Renal cortex interstitium (tissue), 11 donors: ENCODE measurements around the gene AMD1. TPM values are rescaled to one million over a fixed set of nuclear protein-coding genes. Genes with fewer than 3 reads are reported as not detected.

Source experiments
- DNase-seq, 11 donors: peaks; one replicate each; pipeline ENCODE4 v3.0.0-alpha.2; 2013; ENCODE audit warnings: low read depth in 9 of 11, low spot score in 4 of 11; ENCODE audit errors: extremely low read depth in 1 of 11
- polyA plus RNA-seq, 3 donors: library from polyadenylated mRNA; unstranded; fragments of 120-200 nt; gene quantifications; one replicate each; pipeline ENCODE4 v1.2.1, GENCODE V29; 2013; ENCODE audit not compliant: insufficient read length in 3 of 3

AMD1 gene
- polyA plus RNA-seq, 3 donors, result 74.0 to 96.3 (median 77.2) TPM

GRCh38 chr6:110874880-110875547 lies 429 bp downstream of the AMD1 start:
- DNase-seq, result peak in 3 of 11 donors; percentile 29 to 53 (median 41)

GRCh38 chr6:110875548-110876169 lies 1.1 kb downstream of the AMD1 start:
- peak in 4 of 11 donors; percentile 12 to 38 (median 17) for DNase-seq

DNA sequence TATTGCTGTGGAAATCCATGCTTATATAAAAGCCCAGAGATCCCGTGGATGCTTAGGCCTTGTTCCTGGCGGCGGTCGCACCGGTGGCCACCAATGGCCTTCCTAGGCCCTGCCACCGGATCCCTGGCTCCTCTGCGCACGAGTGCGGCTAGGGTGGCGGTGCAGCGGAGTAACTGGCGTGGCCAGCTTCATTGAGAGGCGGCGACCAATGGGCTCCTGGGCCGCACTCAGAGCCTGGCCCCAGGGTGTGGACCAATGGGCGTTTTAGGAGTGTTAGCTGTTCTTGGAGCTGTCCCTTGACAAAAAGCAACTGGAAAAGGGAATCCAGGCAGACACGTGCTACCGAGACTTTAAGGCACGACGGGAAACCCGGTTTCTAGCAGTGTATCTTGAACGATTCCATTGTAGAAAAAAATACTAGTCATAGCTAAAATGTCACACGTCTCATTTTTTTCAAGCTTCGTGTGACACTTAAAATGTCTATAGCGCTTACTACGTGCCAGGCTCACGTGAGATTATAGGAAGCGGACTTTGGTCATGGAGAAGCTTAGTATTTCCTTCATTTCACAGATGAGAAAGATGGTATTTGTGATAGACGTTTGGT lies 1.7 kb downstream of the AMD1 start:
- peak in 10 of 11 donors; percentile 67 to 90 (median 82) for DNase-seq

GRCh38 chr6:110876806-110877564 lies 2.4 kb downstream of the AMD1 start:
- no peak for DNase-seq

DNA sequence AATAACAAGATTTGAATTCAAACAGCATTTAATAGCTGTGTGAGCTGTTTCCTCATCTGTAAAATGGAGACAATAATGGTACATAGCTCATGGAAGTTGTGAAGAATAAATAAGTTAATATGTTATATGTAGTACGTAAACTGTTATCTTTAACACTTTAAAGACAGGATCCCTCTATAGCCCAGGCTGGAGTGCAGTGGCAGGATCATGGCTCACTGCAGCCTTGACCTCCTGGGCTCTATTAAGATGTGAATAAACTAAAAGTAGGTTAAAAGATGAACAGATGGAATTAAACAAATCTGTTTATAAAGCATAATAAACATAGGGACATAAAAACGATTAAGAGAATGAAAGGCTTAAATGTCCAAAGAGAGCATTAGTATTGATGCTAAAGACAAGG lies 3.0 kb downstream of the AMD1 start:
- DNase-seq, result no peak

DNA sequence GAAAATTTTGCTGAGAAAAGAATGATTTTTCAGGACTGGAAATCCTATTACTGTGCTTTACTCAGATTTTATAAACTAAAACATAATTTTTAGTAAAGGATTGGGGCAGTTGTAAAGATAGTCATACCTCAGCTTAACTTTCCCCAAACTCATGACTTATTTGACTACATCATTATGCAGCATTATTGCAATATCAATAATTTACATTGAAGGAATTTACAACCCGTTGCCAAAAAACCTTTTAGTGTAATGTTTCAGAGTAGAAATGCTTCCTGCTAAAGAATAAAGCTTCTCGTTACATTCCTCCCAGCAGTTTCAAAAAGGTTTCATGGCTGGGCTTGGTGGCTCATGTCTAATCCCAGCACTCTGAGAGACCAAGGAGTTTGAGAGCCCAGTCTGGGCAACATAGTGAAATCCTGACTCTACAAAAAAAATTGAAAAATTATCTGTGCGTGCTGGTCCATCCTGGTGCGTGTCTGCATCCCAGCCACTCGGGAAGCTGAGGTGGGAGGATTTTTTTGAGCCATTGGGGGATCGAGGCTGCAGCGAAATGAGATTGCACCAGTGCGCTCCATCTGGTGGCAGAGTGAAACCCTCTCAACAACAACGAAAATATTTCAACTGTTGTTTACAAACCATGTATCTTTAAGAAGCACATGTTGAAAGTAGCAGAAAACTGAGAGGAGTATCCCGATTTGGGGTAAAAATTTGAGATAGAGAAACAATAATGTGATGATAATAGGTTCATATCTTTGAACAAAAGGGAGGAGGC lies 4.4 kb downstream of the AMD1 start:
- DNase-seq, result no peak

DNA sequence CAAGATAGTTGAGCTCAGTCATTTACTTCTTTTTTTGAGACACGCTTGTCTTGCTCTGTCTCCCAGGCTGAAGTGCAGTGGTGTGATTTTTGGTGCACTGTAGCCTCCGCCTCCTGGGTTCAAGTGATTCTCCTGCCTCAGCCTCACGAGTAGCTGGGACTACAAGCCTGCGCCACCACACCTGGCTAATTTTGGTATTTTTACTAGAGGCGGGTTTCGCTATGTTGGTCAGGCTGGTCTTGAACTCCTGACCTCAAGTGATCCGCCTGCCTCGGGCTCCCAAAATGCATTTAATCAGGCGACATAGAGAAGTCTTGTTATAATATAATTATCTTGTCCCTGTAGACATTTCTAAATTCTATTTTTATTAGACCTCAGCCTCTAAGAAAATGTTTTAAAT lies 6.1 kb downstream of the AMD1 start:
- no peak for DNase-seq

- no peak for DNase-seq
Observed at GRCh38 chr6:110881546-110882273, 7.1 kb downstream of the AMD1 start.

GRCh38 chr6:110882274-110882619 lies 7.7 kb downstream of the AMD1 start:
- DNase-seq, result no peak

GRCh38 chr6:110882824-110883554 lies 8.4 kb downstream of the AMD1 start:
- no peak for DNase-seq

GRCh38 chr6:110884321-110884720 lies 9.7 kb downstream of the AMD1 start:
- no peak for DNase-seq

- no peak for DNase-seq
Observed at GRCh38 chr6:110885526-110885925, 10.9 kb downstream of the AMD1 start.

- no peak for DNase-seq
Observed at GRCh38 chr6:110886555-110887167, 12.1 kb downstream of the AMD1 start.

DNA sequence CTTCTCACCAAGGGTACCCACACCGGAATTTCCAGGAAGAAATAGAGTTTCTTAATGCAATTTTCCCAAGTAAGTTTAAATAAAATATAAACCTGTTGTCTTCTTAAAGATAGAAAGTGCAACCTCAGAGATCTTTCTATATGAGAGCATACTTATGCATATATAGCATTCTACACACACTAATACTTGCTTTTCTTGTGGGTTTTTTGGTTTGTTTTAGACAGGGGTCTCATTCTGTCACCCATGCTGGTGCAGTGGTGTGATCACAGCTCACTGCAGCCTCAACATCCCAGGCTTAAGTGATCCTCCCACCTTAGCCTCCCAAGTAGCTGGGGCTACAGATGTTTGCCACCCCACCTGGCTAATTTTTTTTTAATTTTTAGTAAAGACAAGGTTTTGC lies 15.7 kb downstream of the AMD1 start:
- DNase-seq, result no peak

DNA sequence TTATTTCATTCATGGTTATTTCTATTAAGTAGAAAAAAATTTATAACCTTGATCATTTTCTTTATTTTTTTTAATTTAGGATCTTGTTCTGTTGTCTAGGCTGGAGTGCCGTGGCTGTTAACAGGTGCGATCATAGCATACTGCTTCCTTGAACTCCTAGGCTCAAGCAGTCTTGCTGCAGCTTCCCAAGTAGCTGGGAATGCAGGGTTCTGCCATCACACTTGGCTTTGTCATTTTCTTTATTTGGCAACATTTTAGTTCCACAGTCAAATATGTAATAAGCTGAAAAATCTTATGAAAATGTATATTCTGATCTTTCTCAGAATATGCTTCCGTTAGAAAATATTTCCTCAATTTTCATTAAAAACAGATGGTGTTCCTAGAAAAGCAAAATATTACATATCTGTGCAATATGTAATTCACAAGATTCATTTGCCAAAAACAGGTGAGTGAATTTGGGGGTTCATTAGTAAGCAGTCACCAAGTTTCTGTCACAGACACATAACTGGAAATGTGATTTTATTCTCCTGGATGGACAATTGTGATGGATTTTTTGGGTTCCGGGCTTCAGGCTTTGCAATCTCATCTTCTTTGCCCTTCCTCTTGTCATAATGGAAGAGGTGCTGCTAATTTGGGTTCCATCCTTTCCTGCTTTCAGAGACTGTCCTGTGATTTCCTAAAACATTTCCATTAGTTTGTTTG lies 21.5 kb downstream of the AMD1 start:
- DNase-seq, result no peak

DNA sequence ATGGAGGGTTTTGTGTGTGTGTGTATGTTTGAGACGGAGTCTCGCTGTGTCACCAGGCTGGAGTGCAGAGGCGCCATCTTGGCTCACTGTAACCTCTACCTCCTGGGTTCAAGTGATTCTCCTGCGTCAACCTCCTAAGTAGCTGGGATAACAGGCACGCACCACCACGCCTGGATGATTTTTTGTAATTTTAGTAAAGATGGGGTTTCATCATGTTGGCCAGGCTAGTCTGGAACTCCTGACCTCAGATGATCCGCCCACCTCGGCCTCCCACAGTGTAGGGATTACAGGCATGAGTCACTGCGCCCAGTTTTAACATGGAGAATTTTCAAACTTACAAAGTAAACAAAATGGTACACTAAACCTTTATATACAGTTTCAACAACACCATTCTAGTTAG lies 22.8 kb downstream of the AMD1 start:
- no peak for DNase-seq

GRCh38 chr6:110898111-110898510 lies 23.5 kb downstream of the AMD1 start:
- DNase-seq, result no peak
